GM21528 (cell line): Measurements from ENCODE around the gene PRC1.
A peak's percentile ranks its signal among the peaks of the same experiment; 100 is the strongest.
"Not testable (repeated sequence)": the region's sequence is repeated elsewhere in the genome, so short reads cannot be mapped to it uniquely, and the experiment has no call there.

Experiments used
- ATAC-seq: cut with Tn5 transposase; IDR thresholded peaks from one replicate; pipeline ENCODE4 v1.9.1; 2021; ENCODE audit warnings: mild to moderate bottlenecking, moderate library complexity; ENCODE audit not compliant: unreplicated experiment, low FRiP score

The PRC1 gene

GRCh38 chr15:90994417-90995311 lies at the start of gene PRC1:
Gene PRC1 (minus strand): TSS chr15:90994535. CDS start chr15:90994417, 118 bp downstream.
- peak; percentile 95 for ATAC-seq

- ATAC-seq, result no peak
Measured at GRCh38 chr15:91043202-91043874, 49.0 kb upstream of the PRC1 start.

- ATAC-seq, result no peak
Measured at GRCh38 chr15:91040856-91041255, 46.5 kb upstream of the PRC1 start.

- no peak for ATAC-seq
Measured at GRCh38 chr15:91039996-91040395, 45.7 kb upstream of the PRC1 start.

GRCh38 chr15:91032919-91033803 lies 38.8 kb upstream of the PRC1 start:
- ATAC-seq, result no peak

- ATAC-seq, result no peak
Measured at GRCh38 chr15:91031796-91032195, 37.5 kb upstream of the PRC1 start.

GRCh38 chr15:91027677-91028076 lies 33.3 kb upstream of the PRC1 start:
- no peak for ATAC-seq

GRCh38 chr15:91023720-91024119 lies 29.4 kb upstream of the PRC1 start:
- no peak for ATAC-seq

GRCh38 chr15:91022832-91023129 lies 28.4 kb upstream of the PRC1 start:
- ATAC-seq, result no peak

GRCh38 chr15:91022075-91022831 lies 27.9 kb upstream of the PRC1 start, which contains the start of gene VPS33B:
Gene VPS33B (minus strand): TSS chr15:91022594. CDS start chr15:91022249, 345 bp downstream.
- peak; percentile 76 for ATAC-seq

GRCh38 chr15:91021516-91022074 lies 27.3 kb upstream of the PRC1 start:
- ATAC-seq, result peak; percentile 3

GRCh38 chr15:91018158-91018557 lies 23.8 kb upstream of the PRC1 start:
- ATAC-seq, result no peak

- no peak for ATAC-seq
Measured at GRCh38 chr15:91017716-91018115, 23.4 kb upstream of the PRC1 start.

- ATAC-seq, result not testable (repeated sequence)
Measured at GRCh38 chr15:91013701-91014100, 19.4 kb upstream of the PRC1 start.

- no peak for ATAC-seq
Measured at GRCh38 chr15:91007266-91007665, 12.9 kb upstream of the PRC1 start.

- no peak for ATAC-seq
Measured at GRCh38 chr15:91001209-91001608, 6.9 kb upstream of the PRC1 start.

GRCh38 chr15:90998737-90999136 lies 4.4 kb upstream of the PRC1 start:
- no peak for ATAC-seq

GRCh38 chr15:90994059-90994416 lies 297 bp downstream of the PRC1 start:
- peak; percentile 28 for ATAC-seq

- ATAC-seq, result no peak
Measured at GRCh38 chr15:90991587-90992285, 2.6 kb downstream of the PRC1 start.
